Neural cell (in vitro differentiated cells): ENCODE measurements around the gene MBNL3. TPM values are rescaled to one million over a fixed set of nuclear protein-coding genes. Genes with fewer than 3 reads are reported as not detected.

Experiments used
- H2AFZ ChIP-seq: fragments of 200-600, 300-800 bp; sonication (generic), shearing (Covaris generic); 2 replicates; pipeline ENCODE4 v1.6.0; 2014; ENCODE audit warnings: low read depth, mild to moderate bottlenecking, antibody characterized with exemption, low read length, moderate library complexity
- H3F3A ChIP-seq: fragments of 200-600 bp; shearing (Covaris generic); 2 replicates; pipeline ENCODE4 v1.6.1; 2016; ENCODE audit warnings: mild to moderate bottlenecking, moderate library complexity, mixed read lengths, antibody characterized with exemption, low read length; ENCODE audit not compliant: insufficient read depth, poor library complexity, severe bottlenecking
- H3K27ac ChIP-seq: fragments of 200-600, 300-800 bp; sonication (generic), shearing (Covaris generic); 2 replicates; pipeline ENCODE4 v1.5.1; 2014; ENCODE audit warnings: mild to moderate bottlenecking, low read length, moderate library complexity
- H3K27me3 ChIP-seq: fragments of 300-800, 200-600 bp; sonication (generic), shearing (Covaris generic); 2 replicates; pipeline ENCODE4 v1.6.0; 2014; ENCODE audit warnings: mild to moderate bottlenecking, low read depth, low read length, moderate library complexity; ENCODE audit not compliant: insufficient read depth
- H3K36me3 ChIP-seq: fragments of 300-800, 200-600 bp; sonication (generic), shearing (Covaris generic); 2 replicates; pipeline ENCODE4 v1.5.1; 2014; ENCODE audit warnings: mild to moderate bottlenecking, antibody characterized with exemption, low read length, moderate library complexity; ENCODE audit not compliant: insufficient read depth
- H3K4me2 ChIP-seq: fragments of 300-800, 200-600 bp; sonication (generic), shearing (Covaris generic); 2 replicates; pipeline ENCODE4 v1.6.0; 2014; ENCODE audit warnings: mild to moderate bottlenecking, low read length
- H3K4me3 ChIP-seq: fragments of 300-800, 200-600 bp; sonication (generic), shearing (Covaris generic); 2 replicates; pipeline ENCODE4 v1.5.1; 2014; ENCODE audit warnings: mild to moderate bottlenecking, low read length, moderate library complexity
- H3K79me2 ChIP-seq: fragments of 200-600 bp; shearing (Covaris generic); replicated peaks from 2 replicates; pipeline ENCODE4 v1.6.0; 2014; ENCODE audit warnings: mild to moderate bottlenecking, low read length, moderate library complexity; ENCODE audit not compliant: insufficient read depth
- H3K9ac ChIP-seq: fragments of 300-800, 200-600 bp; sonication (generic), shearing (Covaris generic); 2 replicates; pipeline ENCODE4 v1.6.1; 2016; ENCODE audit warnings: mild to moderate bottlenecking, low read length, mixed read lengths
- H3K9me2 ChIP-seq: fragments of 200-600 bp; shearing (Covaris generic); 2 replicates; pipeline ENCODE4 v1.6.1; 2016; ENCODE audit warnings: mild to moderate bottlenecking, low read length, mixed read lengths; ENCODE audit not compliant: insufficient read depth
- H3K9me3 ChIP-seq: fragments of 200-600, 300-800 bp; sonication (generic), shearing (Covaris generic); 2 replicates; pipeline ENCODE4 v1.6.1; 2016; ENCODE audit warnings: mild to moderate bottlenecking, mixed run types, low read length, moderate library complexity, mixed read lengths
- H4K20me1 ChIP-seq: fragments of 200-600 bp; shearing (Covaris generic); 2 replicates; pipeline ENCODE4 v1.6.1; 2016; ENCODE audit warnings: mild to moderate bottlenecking, mixed run types; ENCODE audit not compliant: insufficient read depth
- EP300 ChIP-seq: fragments of 450-650 bp; conservative IDR thresholded peaks from 2 replicates; pipeline ENCODE4 v1.6.1; 2014; ENCODE audit warnings: antibody characterized with exemption, mild to moderate bottlenecking, moderate library complexity; ENCODE audit not compliant: poor library complexity, severe bottlenecking
- EZH2 ChIP-seq: fragments of 200-600, 300-800 bp; shearing (Covaris generic), sonication (generic); IDR thresholded peaks from 2 replicates; pipeline ENCODE4 v1.6.1; 2014; ENCODE audit warnings: antibody characterized with exemption, low read length, borderline replicate concordance, mild to moderate bottlenecking; ENCODE audit not compliant: insufficient read depth, poor library complexity, severe bottlenecking
- MXI1 ChIP-seq: fragments of 450-650 bp; conservative IDR thresholded peaks from 2 replicates; pipeline ENCODE4 v1.6.1; 2014; ENCODE audit warnings: antibody characterized with exemption, mild to moderate bottlenecking; ENCODE audit not compliant: poor library complexity, severe bottlenecking
- POLR2AphosphoS5 ChIP-seq: IDR thresholded peaks from 2 replicates; pipeline ENCODE4 v1.6.1; 2012
- RAD21 ChIP-seq: fragments of 450-650 bp; conservative IDR thresholded peaks from 2 replicates; pipeline ENCODE4 v1.6.1; 2014; ENCODE audit warnings: antibody characterized with exemption, mild to moderate bottlenecking, moderate library complexity
- SMC3 ChIP-seq: fragments of 450-650 bp; conservative IDR thresholded peaks from 2 replicates; pipeline ENCODE4 v1.6.1; 2014; ENCODE audit warnings: antibody characterized with exemption, mild to moderate bottlenecking, moderate library complexity; ENCODE audit not compliant: poor library complexity
- TAF1 ChIP-seq: IDR thresholded peaks from 2 replicates; pipeline ENCODE4 v1.6.1; 2012; ENCODE audit warnings: low read depth
- polyA plus RNA-seq: library from polyadenylated mRNA; depleted of rRNA; stranded (reverse); fragments of >200 nt; gene quantifications from 2 replicates; pipeline ENCODE4 v1.2.3, GENCODE V29; 2014
- TF ChIP-seq, protein P1 (sequence below): fragments of 450-650 bp; IDR thresholded peaks from 2 replicates; pipeline ENCODE4 v1.5.1; 2014; ENCODE audit warnings: antibody characterized with exemption, mild to moderate bottlenecking, moderate library complexity; ENCODE audit not compliant: poor library complexity, severe bottlenecking
- TF ChIP-seq, protein P2 (sequence below): IDR thresholded peaks from 2 replicates; pipeline ENCODE4 v1.6.1; 2012; ENCODE audit warnings: borderline replicate concordance

The MBNL3 gene
- polyA plus RNA-seq, 1 donor from 2014 or later = 0.09 TPM

DNA sequence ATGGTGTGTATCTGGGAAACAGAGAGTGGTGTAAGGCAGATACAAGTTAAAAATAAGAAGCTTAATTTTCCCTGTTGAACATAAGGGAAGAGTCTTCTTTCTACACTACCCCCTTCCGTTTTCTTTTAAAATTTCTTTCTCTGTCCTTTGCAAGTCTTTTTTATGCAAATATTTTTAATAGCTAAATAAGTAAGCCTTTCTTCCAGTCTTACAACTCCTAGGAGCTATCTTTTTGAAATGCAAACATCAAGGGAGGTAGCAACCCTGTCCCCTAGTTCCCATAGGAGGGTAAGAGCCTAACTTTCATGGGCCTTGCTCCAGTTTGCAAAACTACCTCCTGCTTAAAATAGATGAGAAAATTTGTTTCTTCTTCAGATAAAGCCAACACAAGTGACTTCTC is 121.5 kb downstream of the MBNL3 start:
- Histone ChIP-seq H3K4me2 (no peak overlapping the region), H2AFZ (no peak overlapping the region)
- TF ChIP-seq EZH2 (no peak), RAD21 (no peak), POLR2AphosphoS5 (no peak), MXI1 (no peak), TAF1 (no peak), EP300 (no peak), SMC3 (no peak)
- TF ChIP-seq, protein P1, sequence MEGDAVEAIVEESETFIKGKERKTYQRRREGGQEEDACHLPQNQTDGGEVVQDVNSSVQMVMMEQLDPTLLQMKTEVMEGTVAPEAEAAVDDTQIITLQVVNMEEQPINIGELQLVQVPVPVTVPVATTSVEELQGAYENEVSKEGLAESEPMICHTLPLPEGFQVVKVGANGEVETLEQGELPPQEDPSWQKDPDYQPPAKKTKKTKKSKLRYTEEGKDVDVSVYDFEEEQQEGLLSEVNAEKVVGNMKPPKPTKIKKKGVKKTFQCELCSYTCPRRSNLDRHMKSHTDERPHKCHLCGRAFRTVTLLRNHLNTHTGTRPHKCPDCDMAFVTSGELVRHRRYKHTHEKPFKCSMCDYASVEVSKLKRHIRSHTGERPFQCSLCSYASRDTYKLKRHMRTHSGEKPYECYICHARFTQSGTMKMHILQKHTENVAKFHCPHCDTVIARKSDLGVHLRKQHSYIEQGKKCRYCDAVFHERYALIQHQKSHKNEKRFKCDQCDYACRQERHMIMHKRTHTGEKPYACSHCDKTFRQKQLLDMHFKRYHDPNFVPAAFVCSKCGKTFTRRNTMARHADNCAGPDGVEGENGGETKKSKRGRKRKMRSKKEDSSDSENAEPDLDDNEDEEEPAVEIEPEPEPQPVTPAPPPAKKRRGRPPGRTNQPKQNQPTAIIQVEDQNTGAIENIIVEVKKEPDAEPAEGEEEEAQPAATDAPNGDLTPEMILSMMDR = no peak
- TF ChIP-seq, protein P2, sequence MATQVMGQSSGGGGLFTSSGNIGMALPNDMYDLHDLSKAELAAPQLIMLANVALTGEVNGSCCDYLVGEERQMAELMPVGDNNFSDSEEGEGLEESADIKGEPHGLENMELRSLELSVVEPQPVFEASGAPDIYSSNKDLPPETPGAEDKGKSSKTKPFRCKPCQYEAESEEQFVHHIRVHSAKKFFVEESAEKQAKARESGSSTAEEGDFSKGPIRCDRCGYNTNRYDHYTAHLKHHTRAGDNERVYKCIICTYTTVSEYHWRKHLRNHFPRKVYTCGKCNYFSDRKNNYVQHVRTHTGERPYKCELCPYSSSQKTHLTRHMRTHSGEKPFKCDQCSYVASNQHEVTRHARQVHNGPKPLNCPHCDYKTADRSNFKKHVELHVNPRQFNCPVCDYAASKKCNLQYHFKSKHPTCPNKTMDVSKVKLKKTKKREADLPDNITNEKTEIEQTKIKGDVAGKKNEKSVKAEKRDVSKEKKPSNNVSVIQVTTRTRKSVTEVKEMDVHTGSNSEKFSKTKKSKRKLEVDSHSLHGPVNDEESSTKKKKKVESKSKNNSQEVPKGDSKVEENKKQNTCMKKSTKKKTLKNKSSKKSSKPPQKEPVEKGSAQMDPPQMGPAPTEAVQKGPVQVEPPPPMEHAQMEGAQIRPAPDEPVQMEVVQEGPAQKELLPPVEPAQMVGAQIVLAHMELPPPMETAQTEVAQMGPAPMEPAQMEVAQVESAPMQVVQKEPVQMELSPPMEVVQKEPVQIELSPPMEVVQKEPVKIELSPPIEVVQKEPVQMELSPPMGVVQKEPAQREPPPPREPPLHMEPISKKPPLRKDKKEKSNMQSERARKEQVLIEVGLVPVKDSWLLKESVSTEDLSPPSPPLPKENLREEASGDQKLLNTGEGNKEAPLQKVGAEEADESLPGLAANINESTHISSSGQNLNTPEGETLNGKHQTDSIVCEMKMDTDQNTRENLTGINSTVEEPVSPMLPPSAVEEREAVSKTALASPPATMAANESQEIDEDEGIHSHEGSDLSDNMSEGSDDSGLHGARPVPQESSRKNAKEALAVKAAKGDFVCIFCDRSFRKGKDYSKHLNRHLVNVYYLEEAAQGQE = no peak

DNA sequence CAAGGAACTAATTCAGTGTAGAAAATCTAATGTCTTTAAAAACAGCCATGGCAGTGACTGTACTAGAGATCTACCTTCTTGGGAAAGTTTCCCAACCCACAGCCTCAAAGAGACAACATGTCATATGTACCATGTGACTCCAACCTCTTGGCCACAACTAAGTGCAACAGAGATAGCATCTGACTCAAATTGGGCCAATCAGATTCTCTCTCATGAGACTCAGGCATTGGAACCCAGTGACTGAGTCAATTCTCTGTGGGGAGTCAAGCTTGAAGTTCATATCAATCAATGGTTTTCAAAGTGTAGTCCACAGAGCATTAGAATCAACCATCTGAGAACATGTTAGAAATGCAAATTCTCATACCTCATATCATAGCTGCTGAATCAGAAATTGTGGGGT is 123.3 kb downstream of the MBNL3 start:
- Histone ChIP-seq H3K4me3 (no peak overlapping the region), H3K79me2 (no peaks in the 10 kb centered on the region), H3K9ac (no peak overlapping the region), H3K9me2 (no peaks in the 10 kb centered on the region), H2AFZ (no peak overlapping the region), H3K36me3 (no peaks in the 10 kb centered on the region), H3K27ac (no peak overlapping the region), H3K4me2 (no peak overlapping the region), H3K9me3 (no peaks in the 10 kb centered on the region), H3K27me3 (no peaks in the 10 kb centered on the region), H4K20me1 (no peaks in the 10 kb centered on the region), H3F3A (no peaks in the 10 kb centered on the region)
- TF ChIP-seq EP300 = no peak
- no peak for TF ChIP-seq TAF1

More for the DNA sequence above, 121.5 kb downstream of the MBNL3 start:
- no peaks in the 10 kb centered on the region for H3K36me3 ChIP-seq
- no peaks in the 10 kb centered on the region for H3K9me2 ChIP-seq
- no peaks in the 10 kb centered on the region for H4K20me1 ChIP-seq
- H3F3A ChIP-seq = no peaks in the 10 kb centered on the region
- H3K27ac ChIP-seq = no peak overlapping the region
- H3K79me2 ChIP-seq = no peaks in the 10 kb centered on the region
- H3K27me3 ChIP-seq = no peaks in the 10 kb centered on the region
- H3K4me3 ChIP-seq = no peak overlapping the region
- no peaks in the 10 kb centered on the region for H3K9me3 ChIP-seq
- no peak overlapping the region for H3K9ac ChIP-seq

DNA sequence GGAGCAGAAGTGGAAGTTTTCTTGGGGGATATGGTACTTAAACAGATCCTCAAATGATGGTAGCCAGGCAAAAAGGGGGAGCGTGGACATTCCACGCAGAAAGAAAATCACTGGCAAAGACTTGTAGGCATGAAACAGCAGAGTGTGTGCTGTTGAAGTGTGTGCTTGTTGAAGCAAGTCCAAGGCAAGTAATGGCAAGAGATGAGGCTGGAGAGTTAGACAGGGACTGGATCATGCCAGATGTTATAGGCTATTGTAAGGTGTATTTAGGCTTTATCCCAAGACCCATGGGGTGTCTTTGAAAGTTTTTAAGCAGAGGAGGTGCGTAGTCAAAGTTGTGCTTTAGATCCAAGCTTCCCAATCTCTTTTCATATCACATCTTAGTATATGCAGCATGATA is 124.5 kb downstream of the MBNL3 start:
- Histone ChIP-seq H3K27me3 (no peaks in the 10 kb centered on the region), H3K9me2 (no peaks in the 10 kb centered on the region), H2AFZ (no peak overlapping the region), H3K4me2 (no peak overlapping the region), H3F3A (no peaks in the 10 kb centered on the region), H3K79me2 (no peaks in the 10 kb centered on the region), H3K4me3 (no peak overlapping the region), H4K20me1 (no peaks in the 10 kb centered on the region), H3K27ac (no peak overlapping the region), H3K36me3 (no peaks in the 10 kb centered on the region), H3K9me3 (no peaks in the 10 kb centered on the region), H3K9ac (no peak overlapping the region)
- TF ChIP-seq EZH2 = no peak
- TF ChIP-seq, protein P1 = no peak
- TF ChIP-seq RAD21 = no peak
- TF ChIP-seq, protein P2 = no peak
- TF ChIP-seq POLR2AphosphoS5 = no peak
- no peak for TF ChIP-seq MXI1
- TF ChIP-seq SMC3 = no peak
- TF ChIP-seq EP300 = no peak
- no peak for TF ChIP-seq TAF1
